HCT116 (cell line): ENCODE results near the gene SQSTM1. TPM values are rescaled to one million over a fixed set of nuclear protein-coding genes. Genes with fewer than 3 reads are reported as not detected.

Source experiments
- ATAC-seq: fragments of 200-7000 bp; cut with Tn5 transposase; 2 replicates; pipeline ENCODE4 v1.9.1; 2020; ENCODE audit warnings: mild to moderate bottlenecking, moderate library complexity
- BruUV-seq: library from RNA; stranded (reverse); fragments of 400-500 nt; replicated peaks from 2 replicates; lab custom pipeline; 2021; lab: Mats Ljungman, UMichigan
- CTCF ChIA-PET: fragments of 300-600 bp; sonication (Branson Sonifier 250); formaldehyde crosslinking; loops from one replicate; lab custom pipeline; 2021; ENCODE audit warnings: antibody characterized with exemption; lab: Charles Lee
- POLR2A ChIA-PET: fragments of 300-600, 350-600 bp; sonication (Branson Sonifier 250); formaldehyde crosslinking; loops from one replicate; lab custom pipeline; 2021; ENCODE audit warnings: antibody characterized with exemption; lab: Charles Lee
- RAD21 ChIA-PET, 2 experiments: fragments of 300-600 bp; sonication (Branson Sonifier 250); formaldehyde crosslinking; loops; one replicate each; lab custom pipeline; 2023; ENCODE audit warnings: low total read pairs in 2 of 2; ENCODE audit not compliant: uncharacterized antibody in 2 of 2, unreplicated experiment in 2 of 2, low non-redundant PET in 1 of 2; lab: Charles Lee
- DNase-seq: peaks from one replicate; pipeline ENCODE4 v3.0.0-alpha.2; 2010; ENCODE audit warnings: low read depth, low spot score
- H2AFZ ChIP-seq: fragments of 200-600 bp; shearing (Covaris generic), sonication (generic); 2 replicates; pipeline ENCODE4 v1.6.1; 2017; ENCODE audit warnings: low read depth, mixed run types, mixed read lengths, antibody characterized with exemption, low read length; ENCODE audit not compliant: poor library complexity, severe bottlenecking
- H3K27ac ChIP-seq: 2 replicates; pipeline ENCODE4 v1.5.1; 2012; ENCODE audit warnings: low read depth, low read length
- H3K27me3 ChIP-seq: fragments of 200-600 bp; sonication (generic); 2 replicates; pipeline ENCODE4 v1.6.1; 2016; ENCODE audit warnings: mixed run types, low read length, mixed read lengths; ENCODE audit not compliant: insufficient read depth
- H3K36me3 ChIP-seq, 2 experiments: fragments of 200-500 bp in 1 of 2; fragments of 200-600 bp in 1 of 2; sonication (Bioruptor generic) in 1 of 2; sonication (generic) in 1 of 2; 2 replicates each; pipeline versions ENCODE4 v1.5.1 to v1.6.1; 2014 to 2016; ENCODE audit warnings: low read length in 2 of 2, inconsistent platforms in 1 of 2, mixed read lengths in 1 of 2, mixed run types in 1 of 2; ENCODE audit not compliant: insufficient read depth in 2 of 2, control insufficient read depth in 1 of 2
- H3K4me1 ChIP-seq, 2 experiments: fragments of 200-600 bp in 1 of 2; sonication (generic) in 1 of 2; 2 replicates each; pipeline versions ENCODE4 v1.5.1 to v1.6.1; 2012 to 2017; ENCODE audit warnings: low read length in 2 of 2, inconsistent platforms in 1 of 2, mild to moderate bottlenecking in 1 of 2, mixed read lengths in 1 of 2, mixed run types in 1 of 2, moderate library complexity in 1 of 2; ENCODE audit not compliant: insufficient read depth in 2 of 2, control insufficient read depth in 1 of 2
- H3K4me2 ChIP-seq: fragments of 200-600 bp; sonication (generic); 2 replicates; pipeline ENCODE4 v1.6.1; 2017; ENCODE audit warnings: mixed run types, low read length, mixed read lengths
- H3K4me3 ChIP-seq, 2 experiments: fragments of 200-600 bp in 1 of 2; sonication (generic) in 1 of 2; replicated peaks in 1 of 2; 2 replicates each; pipeline ENCODE4 v1.5.1; 2011 to 2016; ENCODE audit warnings: low read length in 2 of 2, control low read depth in 1 of 2, low read depth in 1 of 2, mild to moderate bottlenecking in 1 of 2, mixed read lengths in 1 of 2, mixed run types in 1 of 2
- H3K79me2 ChIP-seq: fragments of 200-600 bp; sonication (generic); 2 replicates; pipeline ENCODE4 v1.6.1; 2017; ENCODE audit warnings: mild to moderate bottlenecking, mixed run types, low read length, moderate library complexity, mixed read lengths; ENCODE audit not compliant: insufficient read depth
- H3K9ac ChIP-seq: fragments of 200-600 bp; sonication (generic); 2 replicates; pipeline ENCODE4 v1.6.1; 2016; ENCODE audit warnings: low read length, mixed read lengths
- H3K9me2 ChIP-seq: fragments of 200-600 bp; sonication (generic), shearing (Covaris generic); 2 replicates; pipeline ENCODE4 v1.6.1; 2017; ENCODE audit warnings: mixed run types, mild to moderate bottlenecking, moderate library complexity; ENCODE audit not compliant: insufficient read depth
- H3K9me3 ChIP-seq, 2 experiments: fragments of 200-500 bp in 1 of 2; fragments of 200-600 bp in 1 of 2; sonication (Bioruptor generic) in 1 of 2; sonication (generic) in 1 of 2; 2 replicates each; pipeline ENCODE4 v1.6.1; 2014 to 2017; ENCODE audit warnings: low read length in 2 of 2, mixed read lengths in 2 of 2, inconsistent platforms in 1 of 2, low read depth in 1 of 2, mild to moderate bottlenecking in 1 of 2, mixed run types in 1 of 2, moderate library complexity in 1 of 2; ENCODE audit not compliant: control insufficient read depth in 1 of 2, insufficient read depth in 1 of 2
- H4K20me1 ChIP-seq: fragments of 200-600 bp; sonication (generic), shearing (Covaris generic); 2 replicates; pipeline ENCODE4 v1.6.1; 2017; ENCODE audit warnings: mixed run types, mild to moderate bottlenecking, moderate library complexity; ENCODE audit not compliant: insufficient read depth
- CTCF ChIP-seq, 3 experiments: fragments of 200-600 bp in 1 of 3; sonication (generic) in 1 of 3; IDR thresholded peaks in 2 of 3; conservative IDR thresholded peaks in 1 of 3; 2 replicates each; pipeline ENCODE4 v1.5.1; 2012 to 2017; ENCODE audit warnings: low read depth in 2 of 3, low read length in 2 of 3, antibody characterized with exemption in 1 of 3, borderline replicate concordance in 1 of 3, control low read depth in 1 of 3, mild to moderate bottlenecking in 1 of 3, mixed read lengths in 1 of 3, mixed run types in 1 of 3, moderate library complexity in 1 of 3; ENCODE audit not compliant: insufficient read depth in 1 of 3
- EGR1 ChIP-seq: IDR thresholded peaks from 2 replicates; pipeline ENCODE4 v1.6.1; 2012; ENCODE audit warnings: low read depth
- ELF1 ChIP-seq: IDR thresholded peaks from 2 replicates; pipeline ENCODE4 v1.6.1; 2012; ENCODE audit warnings: low read depth, borderline replicate concordance
- EZH2phosphoT487 ChIP-seq: fragments of 200-600 bp; IDR thresholded peaks from 2 replicates; pipeline ENCODE4 v1.6.1; 2018; ENCODE audit warnings: antibody characterized with exemption, borderline replicate concordance
- JUND ChIP-seq: IDR thresholded peaks from 2 replicates; pipeline ENCODE4 v1.6.1; 2012
- POLR2AphosphoS5 ChIP-seq: IDR thresholded peaks from 2 replicates; pipeline ENCODE4 v1.6.1; 2011; ENCODE audit warnings: mild to moderate bottlenecking, low read depth, low read length, moderate library complexity
- SP1 ChIP-seq: IDR thresholded peaks from 2 replicates; pipeline ENCODE4 v1.6.1; 2012; ENCODE audit warnings: low read depth
- SRF ChIP-seq: IDR thresholded peaks from 2 replicates; pipeline ENCODE4 v1.6.1; 2012; ENCODE audit warnings: low read depth
- ZNF274 ChIP-seq: fragments of 200-500 bp; sonication (Bioruptor generic); IDR thresholded peaks from 2 replicates; pipeline ENCODE4 v1.6.1; 2014; ENCODE audit warnings: mild to moderate bottlenecking, low read depth, low read length, inconsistent platforms
- intact Hi-C: fragments of 100-400 bp; cut with micrococcal nuclease; formaldehyde crosslinking; loops from 2 replicates; pipeline ENCODE4 v1.10.0; 2022
- total RNA-seq: library from RNA; stranded (reverse); gene quantifications from one replicate; pipeline ENCODE4 v1.2.1, GENCODE V29; 2021; ENCODE audit not compliant: unreplicated experiment
- TF ChIP-seq, protein P1 (sequence below): IDR thresholded peaks from 2 replicates; pipeline ENCODE4 v1.6.1; 2012

The SQSTM1 gene
- total RNA-seq, 1 experiment from 2014 or later = 299 TPM

GRCh38 chr5:179860301-179860700, 39.6 kb downstream of the SQSTM1 start:
- Histone ChIP-seq H3K4me3 (no peak overlapping the region), H2AFZ (no peak overlapping the region), H3K9me3 (no peaks in the 10 kb centered on the region), H3K4me1 (peaks cover 2 to 12% of the 10 kb centered on the region in 2 experiments; a peak in 1 of 4 replicates), H3K9me2 (no peaks in the 10 kb centered on the region), H3K36me3 (peaks cover 10 to 13% of the 10 kb centered on the region in 2 experiments; a peak in 3 of 4 replicates), H3K4me2 (no peak overlapping the region), H3K27ac (no peak overlapping the region), H3K79me2 (peaks cover 26% of the 10 kb centered on the region), H4K20me1 (no peaks in the 10 kb centered on the region), H3K9ac (no peak overlapping the region), H3K27me3 (no peaks in the 10 kb centered on the region)
- DNase-seq = no peak
- intact Hi-C loops = no loop called here
- ATAC-seq = no peak
- POLR2A ChIA-PET = interaction anchor here (0.9 kb wide), 1 partner anchor 9 kb away, joined by 3 read pairs; no protein-coding TSS in a partner anchor
- BruUV-seq = no TSS peak
- CTCF ChIA-PET = interaction anchor here (0.6 kb wide), 1 partner anchor 231 kb away, joined by 3 read pairs; no protein-coding TSS in a partner anchor
- TF ChIP-seq SP1 = no peak
- TF ChIP-seq, protein P1, sequence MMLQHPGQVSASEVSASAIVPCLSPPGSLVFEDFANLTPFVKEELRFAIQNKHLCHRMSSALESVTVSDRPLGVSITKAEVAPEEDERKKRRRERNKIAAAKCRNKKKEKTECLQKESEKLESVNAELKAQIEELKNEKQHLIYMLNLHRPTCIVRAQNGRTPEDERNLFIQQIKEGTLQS = no peak
- no peak for TF ChIP-seq ELF1
- TF ChIP-seq ZNF274 = no peak
- RAD21 ChIA-PET = no interaction called here

GRCh38 chr5:179862296-179862695, 41.6 kb downstream of the SQSTM1 start:
- ATAC-seq (no peak), DNase-seq (no peak)
- Histone ChIP-seq H3K9me2 (no peaks in the 10 kb centered on the region), H3K4me1 (peaks cover 2 to 11% of the 10 kb centered on the region in 2 experiments; a peak in 1 of 4 replicates), H3K27me3 (no peaks in the 10 kb centered on the region), H3K4me3 (no peak overlapping the region), H2AFZ (no peak overlapping the region), H3K36me3 (peaks cover 11 to 15% of the 10 kb centered on the region in 2 experiments; a peak in 3 of 4 replicates), H3K4me2 (no peak overlapping the region), H3K9me3 (no peaks in the 10 kb centered on the region), H3K27ac (no peak overlapping the region), H4K20me1 (no peaks in the 10 kb centered on the region), H3K9ac (no peak overlapping the region), H3K79me2 (peaks cover 7% of the 10 kb centered on the region)
- POLR2A ChIA-PET = no interaction called here
- RAD21 ChIA-PET = no interaction called here
- intact Hi-C loops = no loop called here
- TF ChIP-seq JUND (no peak), CTCF (IDR thresholded peaks at IDR 0.05 in 2 of 3, conservative IDR thresholded peaks at IDR 0.05 in 1 of 3; ENCODE audit: borderline replicate concordance in 1 of 3, insufficient read depth in 1 of 3, low read depth in 2 of 3, low read length in 2 of 3) (no peak), SP1 (no peak), SRF (no peak), POLR2AphosphoS5 (no peak), EZH2phosphoT487 (no peak), EGR1 (no peak)
- CTCF ChIA-PET = no interaction called here
- BruUV-seq = no TSS peak
